ENCODE data around the gene SUGCT. TPM values are rescaled to one million over a fixed set of nuclear protein-coding genes. Genes with fewer than 3 reads are reported as not detected.

SUGCT gene
- total RNA-seq, 1 donor from 2014 or later, result 8.5 TPM

DNA sequence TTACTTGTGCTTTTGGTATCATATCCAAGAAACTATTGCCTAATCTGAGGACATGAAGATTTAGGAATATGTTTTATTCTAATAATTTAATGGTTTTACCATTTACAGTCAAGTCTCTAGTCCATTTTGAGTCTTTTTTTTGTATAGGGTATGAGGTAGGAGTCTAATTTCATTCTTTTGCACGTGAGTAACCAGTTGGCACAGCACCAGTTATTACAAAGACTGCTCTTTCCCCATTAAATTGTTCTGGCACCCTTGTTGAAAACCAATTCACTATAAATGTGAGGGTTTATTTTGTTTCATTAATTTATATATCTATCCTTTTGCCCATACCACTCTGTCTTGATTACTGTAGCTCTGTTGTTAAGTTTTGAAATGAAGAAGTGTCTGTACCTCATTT, 381.6 kb downstream of the SUGCT start:
- DNase-seq (ENCODE audit: low read depth), result no peak

DNA sequence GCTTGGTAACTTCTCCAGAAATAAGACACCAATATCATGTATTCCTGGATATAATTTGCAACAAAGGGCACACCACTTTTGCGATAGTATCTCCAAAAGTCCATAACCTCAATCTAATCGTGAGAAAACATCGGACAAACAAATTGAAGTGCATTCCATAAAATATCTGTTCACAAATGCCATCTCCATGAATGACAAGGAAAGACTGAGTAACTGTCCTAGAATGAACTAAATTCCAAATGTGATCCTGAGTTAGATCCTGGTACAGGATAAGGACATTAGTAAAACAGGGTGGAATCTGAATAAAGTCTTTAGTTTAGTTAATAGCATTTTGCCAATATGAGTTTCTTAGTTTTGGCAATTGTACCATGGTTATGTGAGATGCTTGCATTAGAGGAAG, 384.2 kb downstream of the SUGCT start:
- DNase-seq (ENCODE audit: low read depth), result no peak

DNA sequence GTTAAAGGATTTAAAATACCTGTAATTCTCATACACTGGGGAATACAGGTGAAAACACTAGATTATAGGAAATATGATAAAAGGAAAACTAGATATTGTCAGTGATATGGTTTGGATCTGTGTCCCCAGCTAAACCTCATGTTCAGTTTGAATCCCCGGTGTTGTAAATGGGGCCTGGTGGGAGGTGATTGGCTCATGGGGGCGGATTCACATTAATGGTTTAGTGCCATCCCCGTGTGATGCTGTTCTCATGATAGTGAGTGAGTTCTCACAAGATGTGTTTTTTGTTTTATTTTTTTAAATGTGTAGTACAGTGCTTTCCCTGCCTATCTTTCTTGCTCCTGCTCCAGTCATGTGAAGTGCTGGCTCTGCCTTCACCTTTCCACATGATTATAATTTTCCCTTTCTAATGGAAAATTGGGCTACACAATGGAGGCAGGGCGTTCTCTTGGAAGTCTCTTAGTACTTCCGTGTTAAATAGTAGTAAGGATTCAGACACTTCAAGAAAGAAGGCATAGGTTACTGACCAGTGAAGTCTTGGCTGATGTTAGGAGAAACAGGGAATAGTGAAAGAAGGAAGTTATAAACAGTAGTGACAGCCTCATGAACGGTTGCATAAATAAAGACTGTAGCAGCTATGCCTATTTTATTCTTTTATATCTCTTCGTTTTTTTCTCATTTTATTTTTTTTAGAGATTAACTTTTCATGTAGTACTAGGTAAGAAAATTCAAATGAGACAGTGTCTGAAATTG, 386.4 kb downstream of the SUGCT start:
- no peak for DNase-seq (ENCODE audit: low read depth)

DNA sequence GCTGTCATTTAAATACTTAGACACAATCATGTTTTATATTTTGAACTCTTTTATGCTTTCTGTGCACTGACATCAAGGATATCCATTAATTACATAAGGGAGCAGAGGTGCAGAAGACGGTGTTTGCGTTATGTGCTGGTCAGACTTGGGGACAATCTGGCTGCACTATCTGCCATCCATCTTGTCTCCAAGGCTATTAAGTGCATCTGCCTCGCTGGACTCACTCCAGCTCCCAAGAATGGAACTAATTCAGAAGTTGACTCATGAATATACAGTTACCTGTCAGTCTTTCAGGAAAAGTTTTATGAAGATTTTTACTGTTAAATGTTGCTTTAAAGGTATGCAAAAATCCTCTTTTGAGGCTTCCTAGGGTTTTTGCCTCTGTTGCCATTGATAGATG, 391.0 kb downstream of the SUGCT start:
- peak; percentile 73 for DNase-seq (ENCODE audit: low read depth)

DNA sequence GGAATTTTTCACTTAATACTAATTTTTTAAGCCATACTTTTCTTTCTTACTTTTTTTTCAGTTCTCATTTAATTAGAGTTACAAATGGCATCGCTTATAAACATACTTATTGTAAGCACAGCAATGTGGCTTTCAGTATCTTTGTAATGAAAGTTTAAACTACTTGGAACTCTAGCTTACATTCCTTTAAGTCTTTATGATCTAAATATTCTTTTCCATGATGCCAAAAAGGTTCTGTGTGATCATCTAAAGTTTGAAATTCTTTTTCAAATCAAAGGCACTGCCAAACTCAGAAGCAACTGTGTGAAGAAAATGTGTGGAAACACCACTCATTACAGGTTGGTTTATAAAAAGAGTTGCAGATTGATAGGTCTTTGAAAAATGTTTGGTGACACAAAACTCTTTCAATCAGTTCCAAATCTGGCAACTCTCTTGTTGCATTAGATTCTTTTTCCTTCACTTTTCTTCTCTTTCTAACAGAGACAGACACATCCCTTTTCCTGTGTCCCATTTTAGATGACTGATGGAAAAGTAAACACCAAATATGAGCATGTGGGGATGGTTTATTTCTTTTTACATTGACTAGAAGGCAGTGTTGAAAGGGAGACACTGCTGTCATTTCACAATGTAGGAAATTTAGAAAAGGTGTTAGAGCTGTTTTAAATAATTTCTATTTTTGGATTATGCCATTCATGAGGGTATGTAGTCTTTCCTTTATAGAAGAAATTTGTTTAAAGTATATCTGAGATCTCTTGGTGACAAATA, 392.3 kb downstream of the SUGCT start:
- no peak for DNase-seq (ENCODE audit: low read depth)

DNA sequence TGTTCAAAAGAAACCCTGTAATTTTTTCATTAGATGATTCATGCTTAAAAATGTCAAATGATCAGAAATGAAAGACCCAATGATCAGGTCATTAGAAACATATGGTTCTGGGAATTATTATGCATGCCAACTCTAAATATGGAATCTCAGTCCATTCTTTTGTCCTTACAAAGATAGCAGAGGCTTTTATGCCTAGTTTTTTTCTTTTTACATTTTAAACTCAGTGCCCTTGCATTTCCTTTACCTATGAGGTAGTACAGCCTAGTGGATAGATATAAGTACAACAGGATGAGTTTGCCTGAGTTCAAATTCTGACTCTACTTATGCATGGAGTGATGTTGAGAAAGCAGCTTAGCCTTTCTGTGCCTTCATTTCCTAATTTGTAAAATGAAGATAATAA, 392.9 kb downstream of the SUGCT start:
- no peak for DNase-seq (ENCODE audit: low read depth)

DNA sequence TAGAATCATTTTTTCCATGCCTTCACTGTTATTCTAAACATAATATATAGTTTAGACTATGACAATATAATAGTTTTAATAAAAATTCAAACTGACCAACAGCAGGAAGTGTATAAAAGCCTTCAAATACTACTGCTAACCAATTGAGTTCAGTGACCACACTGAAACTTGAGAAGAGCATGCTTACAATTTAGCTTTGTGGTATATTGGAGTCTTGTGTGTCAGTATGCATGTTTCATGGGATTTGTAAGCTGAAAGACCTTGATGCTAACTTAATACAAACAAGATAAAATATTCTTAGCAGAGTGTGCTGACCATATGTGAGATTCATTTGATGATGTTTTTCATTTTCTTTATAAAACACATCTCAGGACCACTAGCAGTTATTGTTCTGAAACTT, 395.5 kb downstream of the SUGCT start:
- DNase-seq (ENCODE audit: low read depth), result peak; percentile 60

DNA sequence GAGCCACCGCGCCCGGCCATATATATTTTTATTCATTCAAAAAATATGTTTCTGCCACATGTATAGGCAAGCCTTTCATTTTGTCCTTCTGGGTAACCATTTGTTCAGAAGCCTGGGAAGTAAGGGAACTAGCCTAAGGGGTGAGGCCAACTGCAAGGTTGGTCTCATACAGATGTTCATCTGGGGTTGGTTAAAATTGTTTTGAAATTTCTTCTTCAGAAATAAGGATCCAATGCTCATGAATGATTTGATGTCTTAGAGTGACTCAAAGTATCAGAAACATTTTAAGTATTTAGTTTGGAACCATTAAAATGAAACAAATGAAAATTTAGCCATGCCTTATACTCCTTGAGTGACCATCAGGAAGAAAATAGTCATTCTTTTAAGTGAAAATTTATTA, 397.2 kb downstream of the SUGCT start:
- DNase-seq (ENCODE audit: low read depth), result no peak

DNA sequence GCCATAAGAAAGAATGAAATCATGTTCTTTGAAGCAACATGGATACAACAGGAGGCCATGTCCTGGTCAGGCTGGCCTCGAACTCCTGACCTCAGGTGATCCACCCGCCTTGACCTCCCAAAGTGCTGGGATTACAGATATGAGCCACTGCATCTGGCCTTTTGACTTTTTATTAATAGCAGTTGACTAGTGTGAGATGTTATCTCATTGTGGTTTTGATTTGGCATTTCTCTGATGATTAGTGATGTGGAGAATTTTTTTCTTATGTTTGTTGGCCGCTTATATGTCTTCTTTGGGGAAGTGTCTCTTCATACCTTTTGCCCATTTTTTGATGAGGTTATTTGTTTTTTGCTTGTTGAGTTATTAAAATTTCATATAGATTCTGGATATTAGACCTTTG, 400.9 kb downstream of the SUGCT start:
- peak; percentile 46 for DNase-seq (ENCODE audit: low read depth)

DNA sequence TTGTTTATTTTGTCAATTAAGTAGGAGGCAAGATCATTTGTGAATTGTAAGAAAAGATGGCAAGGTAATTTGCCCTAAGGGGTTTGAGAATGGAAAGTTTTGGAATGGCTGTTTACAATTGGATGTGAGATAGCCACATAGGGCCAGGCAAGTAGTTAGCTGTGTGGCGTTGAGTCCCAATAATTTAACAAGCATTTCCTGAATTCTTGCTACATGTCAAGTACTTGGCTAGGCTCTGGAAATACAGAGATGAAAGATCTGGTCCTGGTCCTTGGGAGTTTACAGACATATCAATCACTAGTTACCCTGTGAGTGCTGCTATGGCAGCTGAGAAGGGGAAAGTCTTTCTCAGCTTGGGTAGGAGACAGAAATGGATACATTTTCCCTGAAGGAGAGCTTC, 401.6 kb downstream of the SUGCT start:
- no peak for DNase-seq (ENCODE audit: low read depth)

DNA sequence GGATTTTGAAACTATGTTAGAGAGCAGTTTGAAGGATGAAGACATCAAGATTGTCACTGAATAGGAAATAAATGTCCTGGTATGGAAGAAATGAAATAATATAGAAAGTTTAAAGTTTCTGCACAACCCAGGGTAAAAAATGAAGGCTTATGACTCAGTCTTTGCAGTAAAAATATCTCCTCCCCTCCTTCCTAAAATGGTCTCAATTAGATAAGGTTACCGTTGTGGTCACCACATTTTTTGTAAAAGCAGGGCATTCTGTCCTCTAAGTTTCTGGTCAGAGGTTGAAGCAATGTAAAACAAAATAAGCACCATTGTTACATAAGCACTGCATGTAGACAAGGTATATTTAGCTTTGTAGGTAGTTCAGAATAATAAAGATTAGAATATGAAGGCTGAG, 403.5 kb downstream of the SUGCT start:
- no peak for DNase-seq (ENCODE audit: low read depth)

DNA sequence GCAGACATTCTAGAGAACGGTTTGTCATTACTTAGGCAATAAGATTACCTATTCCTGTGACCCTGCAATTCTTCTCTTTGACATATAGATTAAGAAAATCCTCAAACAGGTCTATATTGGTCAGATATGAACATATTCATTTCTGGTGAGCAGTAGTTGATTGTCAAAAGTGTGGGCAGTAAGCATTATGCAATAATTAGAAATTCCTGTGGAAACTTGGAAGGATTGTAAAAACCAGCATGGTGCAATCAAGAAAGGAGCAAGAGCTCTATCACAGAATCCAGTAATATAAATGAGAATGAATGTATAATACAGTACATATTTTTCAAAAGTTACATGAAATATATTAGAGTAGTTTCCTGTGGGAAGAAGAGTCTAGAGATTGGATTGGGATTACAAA, 406.5 kb downstream of the SUGCT start:
- DNase-seq (ENCODE audit: low read depth), result no peak

DNA sequence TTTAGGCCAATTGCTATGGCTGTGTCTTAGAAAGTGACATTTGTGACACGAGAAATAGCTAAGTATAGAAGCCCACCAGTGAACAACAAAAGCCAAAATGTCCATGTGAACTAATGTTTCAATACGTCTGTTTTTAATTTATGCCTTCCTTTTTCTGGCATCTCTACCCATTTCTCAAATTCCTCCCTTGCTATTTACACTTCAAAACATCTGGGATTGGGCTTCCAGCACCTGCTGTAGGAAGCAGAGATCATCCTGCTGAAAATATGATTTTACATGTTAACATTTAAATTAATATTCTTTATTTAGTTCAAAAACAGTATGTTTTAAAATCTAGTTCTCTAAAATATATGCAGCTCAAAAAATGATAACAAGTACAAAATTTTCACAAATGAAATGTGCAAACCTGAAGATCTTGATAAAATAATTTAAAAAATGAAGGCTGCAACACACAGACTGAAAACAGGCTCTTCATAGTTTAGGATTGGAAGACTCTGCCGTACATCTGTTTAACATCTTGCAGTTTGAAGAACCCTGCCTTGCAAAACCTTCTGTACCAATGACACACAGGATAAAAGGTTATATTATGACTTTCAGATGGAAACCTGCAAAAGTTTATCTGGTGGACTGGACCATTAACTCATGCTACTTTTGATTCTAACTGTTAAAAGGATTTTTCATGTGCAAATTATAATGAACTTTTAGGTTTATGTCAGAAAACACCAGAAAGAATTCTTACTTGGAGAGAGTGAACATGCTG, 408.4 kb downstream of the SUGCT start:
- DNase-seq (ENCODE audit: low read depth), result no peak

DNA sequence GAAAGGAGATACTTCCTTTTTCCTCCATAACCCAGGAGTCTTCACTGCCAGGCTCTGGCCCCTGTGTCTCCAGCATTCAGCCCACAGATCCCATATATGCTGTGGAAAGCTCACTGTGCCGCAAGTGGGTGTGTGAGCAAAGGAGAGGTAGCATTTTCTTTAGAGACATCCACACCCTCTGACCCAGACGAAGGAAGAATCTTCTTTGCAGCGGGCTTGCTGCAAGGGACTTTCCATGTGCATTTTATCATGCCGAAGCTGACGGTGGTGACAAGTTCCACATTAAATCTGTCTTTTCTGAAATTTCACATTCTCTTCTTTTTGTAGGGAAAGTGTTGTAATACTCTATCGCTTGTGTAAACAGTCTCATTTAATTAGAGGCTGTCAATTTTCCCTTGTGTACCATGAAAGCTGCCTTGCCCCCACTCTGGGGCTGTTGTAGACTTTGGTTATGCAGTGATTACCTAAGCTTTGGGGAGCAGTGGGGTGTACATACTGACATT, 409.5 kb downstream of the SUGCT start:
- DNase-seq (ENCODE audit: low read depth), result no peak

DNA sequence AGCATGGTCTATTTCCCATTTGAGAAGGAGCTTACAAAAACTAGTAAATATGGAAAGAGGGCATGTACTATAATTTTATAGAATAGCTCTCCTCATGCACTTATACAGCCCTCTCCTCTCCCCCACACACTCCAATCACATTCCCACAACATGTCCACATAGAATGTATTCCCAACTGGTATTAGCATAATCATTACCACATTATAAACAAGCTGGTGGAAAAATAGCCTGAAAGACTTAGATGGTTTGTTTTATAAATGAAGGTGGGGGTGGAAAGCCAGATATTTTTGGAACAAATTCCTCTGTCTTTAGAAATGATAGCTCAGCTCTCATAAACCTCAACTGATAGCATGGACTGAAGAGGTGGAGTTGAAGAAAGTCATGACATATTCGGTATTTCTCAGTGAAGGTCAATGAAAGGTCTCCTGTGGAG, 410.1 kb downstream of the SUGCT start:
- no peak for DNase-seq (ENCODE audit: low read depth)

DNA sequence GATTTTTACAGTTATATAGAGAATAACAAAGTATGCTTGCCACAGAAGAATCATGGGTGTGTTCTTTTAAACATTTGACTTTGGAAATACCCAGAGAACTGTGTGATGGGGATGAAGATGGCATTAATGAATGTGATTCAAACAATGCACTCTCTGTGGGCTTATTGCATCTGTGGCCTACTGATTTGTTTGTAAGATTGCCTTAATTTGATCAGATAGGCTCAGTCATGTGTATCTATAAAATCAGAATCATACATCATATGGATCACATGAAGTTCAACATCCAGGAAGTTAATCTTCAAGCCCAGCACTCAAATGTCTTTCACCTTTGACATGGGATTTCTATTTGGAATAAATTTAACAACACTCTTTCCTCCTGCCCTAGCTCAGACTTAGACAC, 410.9 kb downstream of the SUGCT start:
- no peak for DNase-seq (ENCODE audit: low read depth)

DNA sequence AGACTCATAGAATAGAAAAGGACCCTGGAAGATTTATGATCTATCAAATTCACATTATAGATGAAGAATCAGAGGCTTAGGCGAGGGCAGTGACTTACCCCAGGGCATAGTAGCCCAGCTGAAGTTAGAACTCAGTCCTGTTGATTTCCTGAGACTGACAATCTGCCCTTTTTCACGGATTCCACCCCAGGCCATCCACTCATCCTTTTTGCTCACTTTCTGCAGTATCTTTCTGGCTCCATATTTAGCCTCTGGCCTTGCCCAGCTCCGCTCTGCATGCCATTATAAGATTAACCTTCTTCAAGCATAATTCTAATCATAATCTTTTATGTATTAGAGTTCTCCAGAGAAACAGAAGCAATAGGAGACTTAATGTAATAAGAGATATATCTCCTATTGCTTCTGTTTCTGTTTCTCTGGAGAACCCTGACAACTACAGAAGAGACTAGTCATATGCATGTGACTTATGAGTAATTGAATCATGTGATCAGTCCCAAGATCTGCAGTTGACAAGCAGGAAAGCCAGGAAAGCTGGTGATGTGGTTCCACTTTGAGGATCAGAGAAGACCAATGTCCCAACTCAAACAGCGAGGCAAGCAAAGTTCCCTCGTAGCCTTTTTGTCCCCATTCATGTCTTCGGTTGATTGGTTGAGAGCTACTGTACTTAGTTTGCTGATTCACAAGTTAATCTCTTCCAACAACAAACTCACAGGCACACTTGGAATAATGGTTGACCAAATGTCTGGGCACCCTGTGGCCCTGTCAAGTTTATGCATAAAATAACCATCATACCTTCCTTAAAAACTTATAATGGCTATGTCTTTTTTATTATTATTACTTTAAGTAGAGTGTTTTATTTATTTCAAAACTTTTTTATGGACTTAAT, 412.1 kb downstream of the SUGCT start:
- no peak for DNase-seq (ENCODE audit: low read depth)

DNA sequence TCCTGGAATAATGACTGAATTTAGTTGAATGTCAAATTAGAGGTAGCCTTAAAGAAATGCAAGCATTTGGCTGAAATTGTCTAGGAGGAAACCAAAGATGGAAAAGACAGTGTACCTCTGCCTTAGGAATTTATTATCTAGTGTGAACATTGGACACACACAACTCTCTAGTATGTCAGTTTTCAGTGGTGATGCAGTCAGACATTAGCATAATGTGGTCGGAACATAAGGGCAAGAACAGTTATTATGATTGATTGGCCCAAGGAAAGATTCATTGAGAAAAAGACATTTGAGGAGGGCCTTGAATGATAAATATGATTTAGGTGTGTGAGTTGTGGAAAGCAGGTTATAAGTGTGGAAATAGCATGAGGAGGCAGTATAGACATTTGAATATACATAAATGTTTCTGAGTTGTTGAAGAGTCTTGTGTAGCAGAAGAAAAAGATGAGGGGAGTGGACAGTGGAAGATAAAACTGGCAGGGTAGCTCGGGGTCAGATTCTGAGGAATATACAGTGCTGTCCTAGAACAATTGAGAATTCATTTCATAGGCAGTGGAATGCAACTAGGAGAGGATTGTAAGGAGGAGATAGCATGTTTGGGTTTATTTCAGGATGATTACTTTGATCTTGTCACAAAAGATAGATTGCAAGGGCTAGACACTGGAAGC, 414.7 kb downstream of the SUGCT start:
- no peak for DNase-seq (ENCODE audit: low read depth)

DNA sequence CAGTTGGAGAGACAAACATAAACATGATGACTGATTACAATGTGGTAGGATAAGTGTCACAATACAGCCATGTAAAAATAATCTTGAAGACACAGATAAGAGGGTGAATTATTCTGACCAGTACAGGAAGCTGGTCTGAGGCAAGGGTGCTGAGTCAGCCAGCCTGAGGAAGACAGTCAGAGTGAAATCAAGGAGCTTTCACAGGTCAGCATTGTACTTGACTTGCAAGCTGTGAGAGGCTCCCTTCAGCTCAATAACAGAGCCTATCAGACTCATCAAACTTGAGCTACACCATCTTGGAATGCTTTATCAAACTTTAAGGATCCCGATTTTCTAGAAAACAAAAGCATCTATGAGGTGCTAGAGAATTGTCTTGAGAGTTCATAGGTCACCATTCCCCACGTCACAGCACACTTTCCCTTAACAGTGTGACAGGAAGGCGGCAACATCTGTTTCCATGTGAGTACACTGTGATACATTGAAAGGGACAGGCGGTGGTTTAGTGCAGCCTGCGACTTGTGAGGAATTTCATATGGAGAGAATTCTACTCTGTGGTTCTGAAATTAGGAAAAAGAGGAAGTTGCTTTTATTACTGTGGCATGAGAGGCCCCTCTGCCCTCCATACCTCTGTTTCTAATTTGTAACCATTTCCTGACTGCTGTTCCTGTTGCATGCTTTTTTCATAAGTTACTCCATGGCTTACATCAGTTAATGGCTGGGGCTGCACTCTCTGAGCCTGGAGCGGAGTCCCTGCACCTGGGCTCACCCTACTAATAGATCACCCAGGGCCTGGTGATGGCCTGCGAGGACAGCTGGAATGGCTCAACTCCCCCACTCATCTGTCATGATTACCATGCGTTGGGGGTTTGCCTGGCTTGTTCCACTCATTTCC, 417.1 kb downstream of the SUGCT start:
- peak; percentile 21 for DNase-seq (ENCODE audit: low read depth)

Data from myocyte (in vitro differentiated cells).